Right hindlimb (tissue), 1 donor: ENCODE data around the gene PDZK1IP1.

ENCODE experiments used
- DNase-seq: peaks from one replicate; pipeline ENCODE4 v3.0.0-alpha.2; 2018

The PDZK1IP1 gene, protein sequence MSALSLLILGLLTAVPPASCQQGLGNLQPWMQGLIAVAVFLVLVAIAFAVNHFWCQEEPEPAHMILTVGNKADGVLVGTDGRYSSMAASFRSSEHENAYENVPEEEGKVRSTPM

DNA sequence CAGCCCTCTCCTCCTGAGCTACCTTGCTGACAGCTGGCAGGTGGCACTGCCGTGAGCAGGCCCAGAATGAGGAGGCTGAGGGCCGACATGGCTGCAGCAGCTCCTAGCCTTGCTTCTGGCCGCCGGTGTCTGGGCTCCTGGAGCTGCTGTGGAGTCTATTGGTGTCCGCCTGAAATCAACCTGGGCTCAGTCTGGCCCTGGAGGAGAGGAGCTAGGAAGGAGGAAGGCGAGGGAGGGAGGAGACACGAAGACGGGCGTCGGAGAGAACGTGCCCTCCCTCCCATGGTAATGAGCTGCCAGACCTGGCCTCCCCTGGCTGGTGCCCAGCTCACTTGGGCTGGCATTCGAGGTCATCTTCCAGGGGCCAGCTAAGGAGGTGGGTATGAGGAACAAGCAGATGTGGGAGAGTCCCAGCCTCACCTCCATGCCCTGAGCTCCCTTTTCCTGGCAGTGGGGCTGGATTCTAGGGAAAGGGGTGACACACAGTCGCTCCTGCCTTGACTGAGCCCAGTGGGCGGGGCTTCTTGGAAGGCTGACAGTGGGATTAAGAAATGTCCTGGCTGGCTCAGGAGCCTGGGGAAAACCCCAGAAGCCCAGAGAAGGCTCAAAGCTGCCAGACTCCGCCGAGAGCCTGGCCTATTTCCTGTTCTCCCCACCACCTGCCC lies at the start of gene PDZK1IP1:
Gene PDZK1IP1 (minus strand): TSS at position 193 of the 665 bp plus-strand sequence. CDS start 104 bp downstream, at position 89.
- no peak for DNase-seq

DNA sequence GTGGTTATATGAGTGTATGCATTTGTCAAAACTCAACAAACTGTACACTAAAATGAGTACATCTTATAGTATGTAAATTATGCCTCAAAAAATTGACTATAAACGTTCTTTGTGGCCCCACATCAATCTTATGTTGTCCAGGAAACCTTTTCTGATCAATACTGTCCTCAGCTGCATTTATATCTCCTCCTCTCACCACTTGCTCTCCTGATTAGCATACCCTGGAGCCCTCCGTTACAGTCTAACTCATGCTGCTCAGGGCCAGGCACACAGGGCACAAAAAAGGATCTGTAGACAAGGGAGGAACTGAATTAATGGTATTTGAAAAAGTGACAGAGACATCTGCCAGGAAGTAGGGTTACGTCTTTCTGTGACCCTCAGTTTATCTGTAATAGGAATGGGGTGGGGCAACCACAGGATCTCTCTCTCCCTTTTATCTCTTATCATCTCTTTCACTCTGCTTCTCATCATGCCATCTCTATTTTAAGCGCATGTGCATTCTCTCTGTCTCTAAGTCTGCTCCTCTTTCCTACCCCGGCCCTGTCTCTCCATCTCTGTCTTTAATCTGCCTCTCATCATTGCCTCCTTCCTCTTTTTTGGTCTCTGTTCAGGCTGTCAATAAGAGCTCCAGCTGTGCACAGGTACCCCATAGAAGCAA lies 49.2 kb upstream of the PDZK1IP1 start:
- DNase-seq = no peak

DNA sequence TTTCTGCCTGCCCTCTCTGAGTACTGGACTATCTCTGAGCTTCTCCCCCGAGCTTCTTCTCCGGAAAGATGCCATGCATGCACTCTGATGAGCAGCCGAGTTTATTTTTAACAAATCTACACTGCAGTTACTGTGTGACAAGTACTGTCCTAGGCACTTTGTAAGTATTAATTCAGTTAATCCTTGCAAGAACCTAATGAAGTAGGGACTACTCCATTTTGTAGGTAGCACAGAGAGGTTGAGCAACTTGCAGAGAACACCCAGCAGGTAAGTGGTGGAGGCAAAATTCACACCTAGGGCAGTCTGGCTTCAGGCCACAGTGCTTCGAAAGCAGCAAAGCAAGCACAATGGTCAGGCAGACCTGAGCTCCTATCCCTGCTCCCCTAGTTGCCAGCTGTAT lies 46.0 kb upstream of the PDZK1IP1 start:
- no peak for DNase-seq

DNA sequence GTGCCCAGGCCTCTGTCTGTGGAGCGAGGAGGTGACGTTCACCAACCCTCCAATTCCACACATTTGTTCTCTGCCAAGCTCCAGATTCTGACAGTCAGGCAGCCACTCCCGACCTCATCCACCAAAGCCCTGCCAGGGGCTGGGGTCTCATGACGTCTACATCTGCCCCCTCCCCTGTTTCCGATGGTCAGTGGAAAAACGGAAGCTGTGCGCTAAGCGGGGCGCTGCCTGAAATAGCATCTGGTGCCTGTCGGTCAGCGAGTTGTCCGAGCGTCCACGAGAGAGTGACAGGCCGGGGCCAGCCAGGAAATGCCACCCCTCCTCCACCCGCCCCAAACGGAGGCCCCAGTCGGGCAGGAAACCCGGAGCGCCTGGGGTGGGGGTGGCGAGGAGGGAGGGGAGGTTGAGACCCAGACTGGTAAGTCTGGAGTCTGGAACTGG lies 45.4 kb upstream of the PDZK1IP1 start:
- peak; percentile 53 for DNase-seq

DNA sequence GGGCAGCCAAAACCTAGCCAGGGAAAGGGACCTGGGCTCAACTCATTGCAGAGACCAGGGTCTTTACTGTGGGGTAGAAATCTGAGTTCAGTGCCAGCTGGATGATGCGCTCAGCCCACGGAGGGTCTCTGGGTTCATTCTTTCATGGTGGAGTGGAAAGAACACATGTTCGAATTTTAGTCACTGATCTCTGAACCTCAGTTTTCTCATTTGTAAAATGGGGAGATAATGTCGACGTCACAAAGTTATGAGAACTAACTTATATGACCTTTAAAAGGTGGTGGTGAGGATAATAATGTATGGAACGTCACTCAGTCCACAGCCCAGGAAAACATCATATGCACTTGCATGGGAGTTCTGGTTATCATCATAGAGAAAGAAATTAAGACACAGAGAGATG lies 43.4 kb upstream of the PDZK1IP1 start:
- DNase-seq = no peak

DNA sequence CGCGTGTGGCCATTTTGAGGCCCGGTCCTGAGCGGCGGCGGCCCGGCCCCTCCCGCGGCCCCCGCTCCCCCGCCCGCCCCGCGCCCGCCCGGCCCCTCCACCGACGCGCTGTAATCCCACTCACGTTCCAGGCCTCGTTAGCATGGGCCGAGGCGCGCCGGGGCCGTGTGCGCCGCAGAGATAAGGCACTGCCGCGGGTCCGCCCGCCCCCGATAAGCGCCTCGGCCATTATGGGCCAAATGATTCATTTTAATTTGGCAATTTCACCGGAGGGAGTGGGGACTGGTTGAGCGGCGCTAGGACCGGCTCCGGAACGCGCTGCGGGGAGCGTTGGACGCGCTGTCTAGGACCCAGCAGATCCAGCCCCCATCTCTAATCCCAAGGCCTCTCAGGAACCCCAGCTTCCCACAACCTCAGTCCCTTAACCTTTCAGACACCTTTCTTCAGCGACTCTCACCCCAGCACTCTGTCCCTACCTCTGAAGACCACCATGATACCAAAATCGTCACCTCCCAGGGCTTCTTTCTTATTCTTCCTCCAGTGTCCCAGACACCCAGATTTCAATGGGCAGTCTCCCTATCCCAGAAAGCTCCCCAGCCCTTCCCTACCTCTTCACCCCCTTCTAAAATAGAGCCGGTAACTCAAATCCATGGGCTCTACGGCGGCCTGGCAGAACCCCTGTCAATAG lies 42.5 kb upstream of the PDZK1IP1 start, which contains the start of gene TAL1:
Gene TAL1 (minus strand): TSS at position 39 of the 688 bp plus-strand sequence. CDS start 6,337 bp downstream, outside the sequence.
- DNase-seq = no peak

DNA sequence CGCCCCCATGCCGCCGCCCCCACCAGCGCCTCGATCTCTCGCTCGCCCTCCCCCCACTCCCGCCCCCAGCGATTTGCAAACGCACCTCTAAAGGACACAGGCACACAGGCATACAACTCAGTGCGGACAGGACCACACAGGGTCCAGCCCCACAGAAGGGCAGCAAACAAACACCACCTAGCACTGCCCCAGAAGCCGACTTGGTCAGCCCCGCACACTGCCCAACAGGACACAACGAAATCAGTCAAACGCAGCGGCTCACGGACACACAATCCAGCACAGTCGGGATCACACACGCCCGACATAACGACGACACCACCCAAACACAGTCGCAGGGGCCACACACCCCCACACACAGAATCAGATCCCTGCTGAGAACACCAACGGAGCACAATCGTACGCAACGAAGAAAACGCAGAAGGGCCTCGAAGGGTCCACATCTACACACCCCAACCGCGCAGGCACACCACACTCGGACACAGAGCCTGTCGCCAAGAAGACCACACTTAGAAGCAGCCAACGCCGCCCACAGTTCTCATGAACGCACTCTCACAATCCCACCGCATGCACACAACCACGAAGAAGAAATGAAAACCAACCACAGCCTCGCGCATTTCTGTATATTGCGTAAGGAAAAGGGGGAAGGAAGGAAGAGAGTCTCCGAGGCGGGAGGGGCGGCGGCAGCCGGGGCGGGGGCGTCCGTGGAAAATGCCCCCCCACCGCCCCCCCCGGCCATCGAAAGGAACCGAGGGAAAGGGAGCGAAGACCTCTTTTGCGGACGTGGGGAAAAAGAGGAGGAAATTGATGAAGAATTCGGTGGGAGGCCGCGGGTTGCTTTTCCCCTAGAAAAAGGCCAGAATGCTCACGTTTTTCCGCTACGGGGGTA lies 41.7 kb upstream of the PDZK1IP1 start:
- peak; percentile 55 for DNase-seq

DNA sequence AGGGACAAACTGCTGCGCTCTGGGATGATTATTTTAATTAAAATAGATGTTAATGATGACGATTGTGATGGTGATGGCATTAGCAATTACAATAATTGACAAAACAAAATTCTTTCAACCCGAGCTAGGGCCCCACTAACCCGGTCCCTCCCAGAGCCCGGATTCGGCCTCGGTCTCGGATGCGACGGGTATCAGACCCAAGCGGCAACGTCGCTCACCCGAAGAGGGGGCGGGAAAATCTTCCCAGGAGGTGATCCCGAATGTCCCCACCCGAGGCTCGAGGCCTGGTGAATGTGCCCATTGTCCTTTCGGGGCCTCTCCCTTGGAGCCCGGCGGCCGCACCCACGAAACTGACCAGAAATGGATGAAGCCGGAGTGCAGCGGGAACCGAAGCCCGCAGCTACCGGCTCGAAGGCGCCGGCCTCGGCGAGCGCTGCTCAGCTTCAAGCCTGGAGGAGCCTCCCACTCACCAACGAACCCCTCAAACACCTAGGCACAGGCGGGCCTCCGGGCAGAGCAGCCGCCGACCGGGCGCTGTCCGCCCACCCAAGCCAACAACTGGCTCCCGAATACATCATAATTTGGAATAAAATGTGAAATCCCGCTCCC lies 41.0 kb upstream of the PDZK1IP1 start:
- DNase-seq = peak; percentile 48

DNA sequence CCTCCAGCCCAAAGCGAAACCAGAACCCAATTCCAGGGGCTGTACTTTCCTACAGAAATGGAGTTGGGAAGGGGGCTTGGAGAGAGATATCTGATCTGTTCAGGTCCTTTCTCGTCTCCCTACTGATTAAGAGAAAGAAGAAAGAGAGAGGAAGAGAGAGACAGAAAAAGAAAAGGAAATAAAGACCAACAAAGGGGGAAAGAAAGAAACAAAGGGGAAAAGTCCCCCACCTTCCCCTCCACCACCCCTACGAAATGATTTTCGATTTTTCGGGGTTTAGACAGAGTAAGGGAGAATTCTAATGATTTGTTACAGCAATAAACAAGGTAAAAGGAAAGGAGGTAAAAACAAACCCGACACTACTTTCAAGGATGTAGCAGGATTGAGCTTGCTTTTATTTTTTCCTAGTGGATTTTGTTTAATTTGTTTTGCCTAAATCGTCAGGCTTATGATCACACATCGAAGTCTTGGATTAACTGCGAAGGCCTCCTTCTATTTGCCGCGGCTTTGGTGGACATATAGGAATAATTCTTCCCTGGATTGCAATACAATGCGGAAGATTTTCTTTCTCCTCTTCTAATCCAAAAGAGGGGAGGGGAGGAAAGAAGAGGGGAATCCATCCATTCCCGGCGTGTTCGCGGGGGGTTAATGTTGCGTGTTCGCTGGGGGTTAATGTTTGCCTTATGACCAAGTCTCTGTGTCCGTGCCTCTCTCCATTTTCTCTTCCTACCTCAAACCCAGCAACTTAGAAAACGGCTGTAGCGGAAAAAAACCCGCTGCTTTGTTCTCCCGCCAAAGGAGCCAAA lies 40.3 kb upstream of the PDZK1IP1 start:
- DNase-seq = no peak

DNA sequence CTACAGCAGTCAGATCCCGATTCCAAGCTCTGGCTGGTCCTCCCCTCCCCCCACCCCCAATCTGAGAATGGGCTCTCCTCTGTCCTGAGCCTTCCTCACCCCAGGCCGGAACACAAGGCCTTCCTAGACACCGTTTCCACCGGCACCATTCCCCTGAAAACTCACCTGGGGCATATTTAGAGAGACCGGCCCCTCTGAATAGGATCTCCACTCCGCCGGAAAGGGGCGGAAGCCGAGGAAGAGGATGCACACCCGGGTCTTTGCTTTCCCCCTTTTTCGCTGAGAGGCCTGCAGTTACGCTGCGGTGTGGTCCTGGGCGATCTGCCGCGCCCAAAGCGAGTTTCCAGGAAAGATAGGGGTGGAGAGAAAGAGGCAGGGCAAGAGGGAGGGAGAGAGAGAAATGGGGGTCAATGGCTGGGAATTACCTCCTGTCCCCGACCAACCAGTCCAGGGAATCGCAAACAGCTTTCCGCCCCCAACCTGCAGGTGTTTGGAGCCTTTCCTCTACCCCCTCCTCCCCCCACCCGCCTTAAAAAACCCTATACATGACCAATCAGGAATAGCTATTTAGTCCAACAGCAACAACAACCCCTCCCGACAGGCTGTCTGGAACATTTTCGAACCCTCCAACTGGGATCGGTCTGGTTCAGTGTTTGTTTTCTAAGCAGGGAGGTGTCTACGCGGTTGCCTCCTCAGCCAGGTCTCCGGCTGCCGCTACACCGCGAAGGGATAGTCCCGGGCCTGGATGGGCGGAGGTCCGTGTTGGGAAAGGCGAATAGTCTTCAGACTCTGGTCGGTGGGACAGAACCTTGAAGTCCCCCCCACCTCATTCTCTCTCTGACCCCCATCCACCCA lies 39.4 kb upstream of the PDZK1IP1 start:
- no peak for DNase-seq

DNA sequence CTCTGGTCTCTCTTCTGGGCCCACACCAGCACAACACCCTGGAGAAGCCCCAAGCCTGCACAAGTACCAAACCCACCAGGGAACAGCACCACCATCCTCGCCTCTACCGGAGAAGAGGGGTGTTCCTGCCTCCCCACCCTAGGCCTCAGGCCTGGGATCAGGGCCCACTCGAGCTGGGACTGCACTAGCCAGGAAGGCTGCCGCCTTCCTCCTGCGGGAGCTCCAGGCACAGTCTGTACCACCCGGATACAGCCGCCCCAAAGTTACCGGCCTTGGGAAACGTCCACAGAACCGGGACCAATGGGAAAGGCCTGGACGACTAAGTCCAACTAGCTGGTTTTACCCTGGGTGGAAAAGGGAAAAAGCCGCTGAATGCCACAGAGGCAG lies 38.8 kb upstream of the PDZK1IP1 start:
- no peak for DNase-seq

DNA sequence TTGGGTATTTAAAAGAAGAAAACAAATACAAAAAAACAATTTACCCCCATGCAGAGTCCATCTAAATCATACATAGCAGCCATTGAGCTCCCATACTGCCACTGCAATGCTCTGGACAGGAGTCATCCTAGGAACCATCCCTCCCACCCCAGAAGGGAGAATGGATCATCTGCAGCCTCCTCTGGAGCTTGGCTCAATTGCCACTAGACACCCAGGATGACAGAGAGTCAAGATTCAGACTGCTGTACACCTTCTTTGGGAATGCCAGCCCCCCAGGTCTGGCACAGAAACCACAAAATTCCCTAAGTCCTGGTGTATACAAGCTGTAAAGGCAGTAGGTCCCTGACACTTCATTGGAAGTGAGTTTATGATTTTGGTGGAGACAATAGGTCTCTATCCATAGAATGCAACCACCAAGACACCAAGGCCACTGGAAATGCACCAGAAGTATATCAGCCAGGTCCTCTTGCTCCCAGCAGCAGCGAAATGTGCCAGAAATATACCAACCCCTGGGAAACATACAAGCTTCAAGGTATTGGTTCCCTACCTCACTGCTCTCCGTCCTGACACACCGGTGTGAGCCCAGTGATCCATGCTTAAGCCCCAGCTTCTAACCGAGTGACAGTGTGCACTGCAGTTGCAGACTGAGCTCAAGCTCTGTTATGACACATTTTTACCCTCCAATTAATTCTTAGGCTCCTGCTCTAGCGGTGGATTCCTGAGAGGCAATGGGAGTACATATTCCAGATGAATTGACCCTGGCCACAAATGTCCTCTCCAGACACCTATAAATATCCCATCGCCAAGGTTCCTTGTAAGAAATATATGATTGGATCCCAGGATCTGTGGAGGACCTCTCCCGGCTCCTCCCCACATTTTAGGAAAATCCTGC lies 37.8 kb upstream of the PDZK1IP1 start:
- DNase-seq = no peak

DNA sequence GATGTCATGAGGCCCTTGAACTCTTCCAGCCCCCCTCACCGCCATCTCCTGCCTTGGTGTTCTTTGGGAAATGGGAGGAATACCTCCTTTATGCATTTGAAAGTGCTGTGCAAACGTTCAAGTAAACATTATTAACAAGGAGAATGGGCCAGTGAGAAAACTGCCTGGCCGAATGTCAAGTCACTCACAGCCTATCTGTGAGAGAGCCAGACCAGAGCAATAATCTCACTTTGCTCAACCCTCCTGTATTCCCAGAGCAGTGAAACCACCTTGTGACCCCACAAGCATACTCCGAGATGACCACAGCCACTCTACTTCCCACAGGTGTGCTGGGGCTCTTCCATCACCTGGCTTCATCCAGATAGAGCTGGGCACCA lies 37.0 kb upstream of the PDZK1IP1 start:
- DNase-seq = no peak

DNA sequence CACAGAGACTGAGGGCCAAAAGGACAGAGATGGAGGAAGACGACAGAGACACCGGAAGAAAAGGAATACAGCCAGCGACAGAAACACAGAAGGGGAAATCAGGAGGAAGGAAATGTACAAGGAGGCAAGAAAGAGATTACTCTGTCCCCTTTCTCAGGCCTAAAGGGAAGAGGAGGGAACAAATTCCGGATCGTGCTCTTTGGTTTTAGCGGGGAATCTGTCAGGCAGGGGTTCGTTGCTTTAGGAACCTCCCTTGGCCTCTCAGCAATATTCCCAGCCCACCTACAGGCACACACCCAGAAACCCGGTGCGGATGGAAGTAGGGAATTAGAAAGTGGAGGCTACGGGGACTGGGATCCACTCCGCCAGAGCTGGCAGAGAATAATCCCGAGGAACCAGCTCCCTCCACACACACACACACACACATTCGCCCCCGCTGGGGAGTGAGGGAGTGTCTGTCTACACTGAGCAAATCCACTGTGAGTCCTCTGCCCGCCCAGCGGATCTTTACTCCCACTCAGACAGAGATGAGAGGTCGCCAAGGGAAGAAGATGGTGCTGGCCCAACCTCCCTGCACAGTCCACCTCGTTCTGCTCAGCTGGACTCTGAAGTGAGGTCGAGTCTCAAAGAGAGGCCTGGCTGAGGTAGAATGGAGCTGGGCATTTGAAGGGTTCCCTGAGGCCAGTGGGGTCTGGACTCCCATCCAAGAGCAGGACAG lies 36.4 kb upstream of the PDZK1IP1 start:
- DNase-seq = no peak

DNA sequence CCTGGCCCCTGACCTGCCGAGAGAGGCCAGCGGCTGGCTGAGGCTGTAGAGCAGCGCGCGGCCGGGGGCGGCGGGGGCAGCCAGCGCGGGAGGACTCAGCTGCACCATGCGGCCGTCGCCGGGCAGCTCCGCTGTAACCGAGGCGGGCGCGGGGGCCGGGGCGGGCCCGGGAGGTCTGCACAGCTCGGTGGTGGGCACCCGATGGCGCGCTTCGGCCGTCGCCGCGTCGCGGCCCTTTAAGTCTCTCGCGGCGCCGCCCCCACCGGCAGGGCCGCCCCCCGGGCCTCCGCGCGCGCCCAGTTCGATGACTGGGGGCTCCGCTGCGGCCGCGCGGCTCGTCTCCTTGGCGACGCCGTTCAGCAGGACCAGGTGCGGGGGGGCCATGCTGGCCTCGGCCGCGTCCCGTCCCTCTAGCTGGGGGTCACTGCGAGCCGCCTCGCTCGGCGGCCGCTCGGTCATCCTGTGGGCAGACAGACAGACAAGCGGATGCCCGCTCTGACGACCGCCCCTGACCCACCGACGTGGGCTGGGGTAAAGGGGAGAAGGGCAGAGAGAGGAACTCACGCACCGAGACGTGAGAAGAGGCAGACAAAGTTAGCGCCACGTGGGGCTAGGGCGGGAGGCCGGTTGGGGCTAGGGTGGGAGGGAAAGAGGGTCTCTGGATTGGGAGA lies 35.7 kb upstream of the PDZK1IP1 start:
- DNase-seq = no peak

DNA sequence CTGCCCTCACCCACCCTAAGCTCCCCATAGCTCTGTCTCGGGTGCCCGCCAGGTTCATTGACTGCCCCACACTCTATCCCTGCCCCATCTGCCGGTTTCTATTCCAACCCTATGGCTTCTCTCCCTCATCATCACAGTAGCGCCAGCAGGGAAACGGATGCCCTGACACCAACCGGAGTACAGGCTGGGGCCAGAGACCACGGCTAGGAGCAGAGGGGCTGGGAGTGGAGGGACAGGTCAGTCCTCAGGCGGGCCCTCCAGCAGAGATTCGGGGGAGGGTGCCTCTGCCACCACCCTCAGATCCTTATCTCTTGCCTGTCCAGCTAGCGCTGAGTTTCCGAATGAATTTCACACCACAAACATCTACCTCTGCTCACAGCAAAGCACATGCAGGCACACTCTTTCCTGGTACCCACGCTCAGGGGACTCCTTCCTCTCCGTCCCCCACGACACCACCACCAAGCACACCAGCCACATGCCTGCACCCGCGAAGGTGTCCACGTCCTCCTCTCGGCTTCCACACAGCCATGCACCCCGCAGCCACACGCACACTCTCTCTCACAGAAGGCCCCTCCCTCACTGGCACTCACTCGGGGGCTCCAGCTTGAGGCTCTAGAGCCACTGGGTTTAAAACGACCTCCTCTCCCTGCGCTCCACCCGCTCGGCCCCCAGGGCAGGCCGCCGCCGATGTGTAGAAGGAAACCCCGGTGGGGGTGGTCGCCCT lies 35.0 kb upstream of the PDZK1IP1 start:
- DNase-seq = no peak
